Umbilical cord (tissue), 2 donors: ENCODE data around the gene ALG14. TPM values are rescaled to one million over a fixed set of nuclear protein-coding genes. Genes with fewer than 3 reads are reported as not detected.

Experiments used
- DNase-seq: peaks from one replicate; pipeline ENCODE4 v3.0.0-alpha.2; 2015; ENCODE audit warnings: low spot score
- total RNA-seq: library from RNA; depleted of rRNA; stranded (reverse); fragments of >200 nt; gene quantifications from one replicate; pipeline ENCODE4 v1.2.3, GENCODE V29; 2014; ENCODE audit warnings: low replicate concordance; ENCODE audit not compliant: insufficient read depth

ALG14 gene
- total RNA-seq, 1 donor from 2014 or later, result 8.9 TPM

GRCh38 chr1:94931254-94931841, 141.4 kb downstream of the ALG14 start:
- DNase-seq, result no peak

- no peak for DNase-seq
These were observed 143.2 kb downstream of the ALG14 start for GRCh38 chr1:94929351-94930217.

GRCh38 chr1:94928293-94928939, 144.3 kb downstream of the ALG14 start:
- DNase-seq, result no peak

- DNase-seq, result peak; percentile 77
These were observed 145.2 kb downstream of the ALG14 start for GRCh38 chr1:94927405-94928175.

DNA sequence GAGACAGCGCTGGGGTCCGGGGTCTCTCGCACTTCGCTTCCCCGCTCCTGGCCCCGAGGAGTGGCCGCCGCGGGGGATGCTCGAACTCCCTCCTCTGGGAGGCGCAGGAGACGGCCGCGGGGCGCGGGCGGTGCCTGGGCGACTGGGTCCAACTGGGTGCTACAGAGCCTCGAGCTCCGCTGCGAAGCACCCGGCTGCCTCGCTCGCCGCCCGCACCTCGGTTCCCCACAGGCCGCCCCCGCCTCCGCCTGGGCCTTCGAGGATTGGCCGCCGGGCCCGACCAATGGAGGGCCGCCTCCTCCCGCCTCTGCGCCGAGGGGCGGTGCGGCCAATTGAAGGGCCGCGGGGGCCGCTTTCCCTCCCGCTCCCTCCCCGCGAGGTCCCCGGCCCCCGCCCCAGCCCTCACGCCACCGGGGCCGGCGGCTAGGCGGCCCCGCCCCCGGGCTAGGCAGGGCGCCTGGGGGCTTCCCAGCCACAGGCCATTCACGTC, 145.8 kb downstream of the ALG14 start, which contains the start of gene CNN3:
CNN3 (minus strand) TSS at position 196 of the 490 bp plus-strand sequence. CDS start 216 bp downstream, outside the sequence.
- DNase-seq, result peak; percentile 96

DNA sequence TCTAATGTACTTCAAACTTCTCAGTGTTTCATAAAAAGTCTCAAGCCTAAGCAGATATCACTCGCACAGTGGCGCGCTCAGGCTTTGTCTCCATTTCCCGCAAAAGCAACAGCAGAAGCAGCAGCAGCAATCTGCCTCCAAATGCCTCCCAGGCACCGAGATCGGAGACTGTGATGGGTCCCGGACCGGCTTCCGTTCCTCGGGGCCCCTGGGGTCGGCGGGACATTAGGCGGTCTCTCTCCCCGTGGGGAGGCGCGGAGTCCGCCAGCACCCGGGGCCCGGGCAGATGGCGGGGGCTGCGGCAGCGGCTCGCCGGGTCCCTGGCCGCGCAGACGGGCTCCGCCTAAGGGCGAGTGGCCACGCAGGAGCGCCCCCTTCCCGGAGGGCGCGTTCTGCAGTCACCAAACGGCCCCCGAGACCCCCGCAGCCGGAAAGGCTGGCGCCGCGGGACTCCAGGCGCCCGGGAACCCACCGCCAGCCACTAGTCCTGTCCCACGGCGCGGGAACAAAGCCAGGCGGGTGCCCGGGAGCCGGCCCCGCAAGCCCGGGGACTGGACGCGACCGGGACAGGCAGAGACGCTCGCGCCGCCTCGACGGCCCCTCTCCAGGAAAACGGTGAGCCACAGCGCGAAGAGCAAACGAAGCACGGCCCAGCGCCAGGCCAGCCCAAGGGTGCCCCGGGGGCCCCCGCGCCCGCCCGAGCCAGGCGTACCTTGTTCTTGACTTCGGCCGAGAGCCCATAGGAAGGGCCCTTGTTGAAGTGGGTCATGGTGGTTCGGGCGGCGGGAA, 146.4 kb downstream of the ALG14 start:
- DNase-seq, result peak; percentile 67

DNA sequence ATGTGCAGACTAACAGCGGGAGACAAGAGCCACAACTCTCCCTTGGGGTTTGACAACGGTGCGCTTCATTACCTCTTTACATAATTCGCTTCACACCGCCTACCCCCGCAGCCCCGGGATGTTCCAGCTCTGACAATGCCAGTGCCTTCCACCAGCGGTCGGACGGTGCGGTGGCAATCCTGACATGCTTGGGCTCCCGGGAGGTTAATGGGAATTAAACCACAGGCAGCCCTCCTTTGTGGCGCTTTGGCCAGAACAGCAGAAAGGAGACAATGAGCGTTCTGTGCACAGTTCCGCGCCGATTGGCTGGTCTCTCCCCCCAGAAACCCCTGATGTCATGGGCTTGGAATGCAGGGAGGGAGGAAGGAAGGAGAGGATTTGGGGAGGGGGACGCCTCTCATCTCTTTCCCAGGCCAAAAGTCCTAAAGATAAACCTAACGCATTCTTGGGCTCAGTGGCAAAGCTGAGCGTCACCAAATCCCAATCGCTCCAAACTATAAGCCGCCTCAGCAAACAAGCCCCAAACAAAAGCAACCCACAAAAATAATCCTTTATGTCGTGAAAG, 147.1 kb downstream of the ALG14 start:
- DNase-seq, result peak; percentile 95

- DNase-seq, result peak; percentile 45
These were observed 147.7 kb downstream of the ALG14 start for GRCh38 chr1:94925004-94925403.

Other genes starting within 250 kb of the ALG14 start
- 357 TPM for gene CNN3, start 145.8 kb downstream of the ALG14 start, total RNA-seq
- 35.6 TPM for gene TLCD4, start 44.4 kb upstream of the ALG14 start, total RNA-seq
- 26.0 TPM for gene RWDD3, start 161.3 kb upstream of the ALG14 start, total RNA-seq